ENCODE results near the gene DCUN1D1.

GRCh38 chr3:182936918-182937285, 43.4 kb downstream of the DCUN1D1 start:
- TF ChIP-seq CTCF (IDR thresholded peaks at IDR 0.05) (no peak), POLR2A (IDR thresholded peaks at IDR 0.05) (no peak)
